Liver (tissue), 9 donors: Measurements from ENCODE around the gene EVL. TPM values are rescaled to one million over a fixed set of nuclear protein-coding genes. Genes with fewer than 3 reads are reported as not detected.

Experiments
- DNase-seq: peaks from one replicate; pipeline ENCODE4 v3.0.0-alpha.2; 2017; ENCODE audit warnings: low spot score
- H3K27ac ChIP-seq, 2 donors: one replicate each; pipeline ENCODE4 v1.7.0; 2013; ENCODE audit warnings: inconsistent platforms in 2 of 2, low read length in 2 of 2, control low read depth in 1 of 2, low read depth in 1 of 2, mild to moderate bottlenecking in 1 of 2
- H3K27me3 ChIP-seq, 4 donors: one replicate each; pipeline versions ENCODE4 v1.6.1 to v1.7.0; 2013; ENCODE audit warnings: low read length in 3 of 4, inconsistent platforms in 1 of 4, mild to moderate bottlenecking in 1 of 4, moderate library complexity in 1 of 4; ENCODE audit not compliant: control insufficient read depth in 4 of 4, insufficient read depth in 4 of 4
- H3K36me3 ChIP-seq, 4 donors: one replicate each; pipeline versions ENCODE4 v1.6.1 to v1.7.0; 2013; ENCODE audit warnings: low read length in 3 of 4, mild to moderate bottlenecking in 3 of 4, low read depth in 1 of 4, moderate library complexity in 1 of 4; ENCODE audit not compliant: control insufficient read depth in 4 of 4, insufficient read depth in 3 of 4
- H3K4me1 ChIP-seq, 4 donors: one replicate each; pipeline versions ENCODE4 v1.6.1 to v1.7.0; 2013; ENCODE audit warnings: low read length in 3 of 4, mild to moderate bottlenecking in 3 of 4, moderate library complexity in 1 of 4; ENCODE audit not compliant: control insufficient read depth in 4 of 4, insufficient read depth in 4 of 4
- H3K4me3 ChIP-seq, 3 donors: one replicate each; pipeline versions ENCODE4 v1.6.1 to v1.7.0; 2013; ENCODE audit warnings: low read length in 3 of 3, control low read depth in 1 of 3, low read depth in 1 of 3, mild to moderate bottlenecking in 1 of 3
- H3K9ac ChIP-seq, 2 donors: one replicate each; pipeline ENCODE4 v1.7.0; 2013; ENCODE audit warnings: low read length in 2 of 2, mild to moderate bottlenecking in 2 of 2, moderate library complexity in 2 of 2, control low read depth in 1 of 2, low read depth in 1 of 2
- H3K9me3 ChIP-seq, 4 donors: one replicate each; pipeline versions ENCODE4 v1.6.1 to v1.7.0; 2013; ENCODE audit warnings: low read length in 3 of 4; ENCODE audit not compliant: control insufficient read depth in 4 of 4
- EGR1 ChIP-seq, 2 donors: IDR thresholded peaks; 2 replicates each; pipeline ENCODE4 v1.6.1; 2016 to 2018; ENCODE audit warnings: antibody characterized with exemption in 2 of 2, low read depth in 2 of 2
- FOXA1 ChIP-seq: IDR thresholded peaks from 2 replicates; pipeline ENCODE4 v1.6.1; 2016; ENCODE audit warnings: antibody characterized with exemption
- FOXA2 ChIP-seq: IDR thresholded peaks from 2 replicates; pipeline ENCODE4 v1.6.1; 2016; ENCODE audit warnings: antibody characterized with exemption
- GABPA ChIP-seq, 2 donors: IDR thresholded peaks in 1 of 2; conservative IDR thresholded peaks in 1 of 2; 2 replicates each; pipeline ENCODE4 v1.6.1; 2016; ENCODE audit warnings: antibody characterized with exemption in 2 of 2, mild to moderate bottlenecking in 1 of 2, moderate library complexity in 1 of 2
- HNF4A ChIP-seq, 2 donors: conservative IDR thresholded peaks; 2 replicates each; pipeline ENCODE4 v1.6.1; 2016; ENCODE audit warnings: antibody characterized with exemption in 2 of 2, mild to moderate bottlenecking in 2 of 2
- HNF4G ChIP-seq: IDR thresholded peaks from 2 replicates; pipeline ENCODE4 v1.6.1; 2016; ENCODE audit warnings: antibody characterized with exemption
- JUND ChIP-seq, 2 donors: IDR thresholded peaks; 2 replicates each; pipeline ENCODE4 v1.6.1; 2016; ENCODE audit warnings: antibody characterized with exemption in 2 of 2
- NR2F2 ChIP-seq: IDR thresholded peaks from 2 replicates; pipeline ENCODE4 v1.6.1; 2016; ENCODE audit warnings: antibody characterized with exemption
- RAD21 ChIP-seq, 2 donors: IDR thresholded peaks; 2 replicates each; pipeline ENCODE4 v1.6.1; 2016; ENCODE audit warnings: antibody characterized with exemption in 2 of 2, mild to moderate bottlenecking in 2 of 2
- RXRA ChIP-seq, 2 donors: IDR thresholded peaks; 2 replicates each; pipeline ENCODE4 v1.6.1; 2017 to 2018; ENCODE audit warnings: antibody characterized with exemption in 2 of 2, mild to moderate bottlenecking in 1 of 2
- SP1 ChIP-seq: IDR thresholded peaks from 2 replicates; pipeline ENCODE4 v1.6.1; 2018; ENCODE audit warnings: antibody characterized with exemption, mild to moderate bottlenecking
- TAF1 ChIP-seq: conservative IDR thresholded peaks from 2 replicates; pipeline ENCODE4 v1.6.1; 2016; ENCODE audit warnings: antibody characterized with exemption, mild to moderate bottlenecking
- YY1 ChIP-seq: IDR thresholded peaks from 2 replicates; pipeline ENCODE4 v1.6.1; 2016; ENCODE audit warnings: antibody characterized with exemption, mild to moderate bottlenecking
- WGBS: extraction: QIAGEN DNeasy Blood & Tissue Kit; methylation state at CpG from one replicate; pipeline ENCODE4 v1.1.7; 2013; 5-methylcytosine and 5-hydroxymethylcytosine counted together
- polyA plus RNA-seq, 2 donors: library from polyadenylated mRNA; stranded (reverse) in 1 of 2; unstranded in 1 of 2; fragments of 200-250 nt in 1 of 2; fragments of >200 nt in 1 of 2; fragmentation: Nextera tagmentation in 1 of 2; extraction: Ambion mirVana in 1 of 2; gene quantifications; one replicate each; pipeline versions ENCODE4 v1.2.1 to v1.2.3, GENCODE V29; 2013 to 2015
- total RNA-seq, 2 donors: library from RNA; depleted of rRNA; stranded (reverse); fragments of >200 nt; gene quantifications; one replicate each; pipeline ENCODE4 v1.2.3, GENCODE V29; 2014
- TF ChIP-seq, protein P1 (sequence below): IDR thresholded peaks from 2 replicates; pipeline ENCODE4 v1.6.1; 2016; ENCODE audit warnings: antibody characterized with exemption
- TF ChIP-seq, protein P2 (sequence below): IDR thresholded peaks from 2 replicates; pipeline ENCODE4 v1.6.1; 2016; ENCODE audit warnings: antibody characterized with exemption
- TF ChIP-seq, protein P3 (sequence below): IDR thresholded peaks from 2 replicates; pipeline ENCODE4 v1.6.1; 2016; ENCODE audit warnings: antibody characterized with exemption
- TF ChIP-seq, protein P4 (sequence below): IDR thresholded peaks from 2 replicates; pipeline ENCODE4 v1.6.1; 2016; ENCODE audit warnings: antibody characterized with exemption, mild to moderate bottlenecking
- TF ChIP-seq, protein P5 (sequence below): fragments of 150-350 bp; IDR thresholded peaks from 2 replicates; pipeline ENCODE4 v1.5.1; 2017; ENCODE audit warnings: improper control_type of control experiment, low read depth, low read length; ENCODE audit not compliant: missing input control
- donor health status: healthy.
- donor health status: healthy.
- donor health status: healthy.
- donor health status: healthy.
- donor health status: healthy.

The EVL gene
- total and polyA plus RNA-seq, 4 donors: 11.3 to 85.9 (median 33.9) TPM

DNA sequence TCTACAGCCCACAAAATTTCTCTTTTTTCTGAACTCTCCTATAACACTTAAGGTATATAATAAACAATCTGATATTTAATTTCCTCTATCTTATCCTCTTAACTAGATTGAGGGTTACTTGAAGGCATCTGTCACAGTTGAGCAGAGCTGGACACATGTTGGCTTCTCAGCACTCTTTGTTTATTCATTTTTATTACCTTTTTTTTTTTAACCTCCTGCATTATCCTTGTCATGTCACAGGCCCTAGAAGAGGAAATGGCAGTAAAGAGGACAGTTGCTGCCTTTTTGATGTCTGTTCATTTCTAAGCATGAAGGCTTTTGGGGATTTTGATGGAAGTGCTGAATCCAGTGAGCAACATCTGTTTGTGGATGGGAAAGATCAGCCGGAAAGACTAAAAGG is 32.5 kb upstream of the EVL start:
- TF ChIP-seq YY1 (no peak), GABPA (IDR thresholded peaks at IDR 0.05 in 1 of 2, conservative IDR thresholded peaks at IDR 0.05 in 1 of 2) (no peak), SP1 (no peak)
- Histone ChIP-seq H3K27me3 (no peaks in the 10 kb centered on the region), H3K4me3 (no peak overlapping the region), H3K36me3 (no peaks in the 10 kb centered on the region), H3K4me1 (peaks cover 5 to 18% (median 14%) of the 10 kb centered on the region in 4 donors), H3K27ac (no peak overlapping the region), H3K9ac (no peak overlapping the region), H3K9me3 (no peaks in the 10 kb centered on the region)
- no peak for DNase-seq
- 99% methylated on average over 1 of the region's 1 CpG for WGBS

DNA sequence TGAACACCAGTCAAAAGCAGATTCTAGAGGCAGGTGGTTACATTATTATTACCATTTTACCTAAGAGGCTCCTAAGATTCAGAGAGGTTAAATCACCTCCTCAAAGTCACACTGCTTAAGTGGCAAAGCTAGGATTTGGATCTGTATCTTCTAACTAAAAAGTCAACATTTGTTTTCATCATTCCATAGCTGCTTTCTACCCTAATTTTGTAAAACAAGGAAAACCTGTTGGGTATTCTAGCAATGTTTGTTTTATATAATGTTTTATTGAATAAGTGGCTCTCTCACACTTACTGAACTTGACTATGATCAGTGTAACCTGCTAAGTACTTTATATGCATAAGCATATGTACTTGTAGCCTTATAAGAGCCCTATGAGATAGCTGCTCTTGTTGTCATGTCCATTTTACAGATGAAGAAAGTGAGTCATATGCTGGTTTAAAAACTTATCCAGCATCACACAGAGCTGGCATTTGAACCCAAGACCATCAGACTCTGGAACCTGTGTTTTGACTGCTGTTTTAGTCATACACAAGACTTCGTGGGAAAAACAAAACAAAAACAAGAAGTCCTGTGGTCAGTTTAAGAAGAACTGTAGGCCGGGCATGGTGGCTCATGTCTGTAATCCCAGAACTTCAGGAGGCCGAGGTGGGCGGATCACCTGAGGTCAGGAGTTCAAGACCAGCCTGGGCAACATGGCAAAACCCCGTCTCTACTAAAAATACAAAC is 31.7 kb upstream of the EVL start:
- TF ChIP-seq JUND (IDR thresholded peaks at IDR 0.05) (no peak), RXRA (IDR thresholded peaks at IDR 0.05) (no peak), HNF4G (no peak), FOXA1 (no peak), RAD21 (IDR thresholded peaks at IDR 0.05) (no peak), HNF4A (conservative IDR thresholded peaks at IDR 0.05) (no peak), FOXA2 (no peak), TAF1 (no peak), SP1 (no peak), GABPA (IDR thresholded peaks at IDR 0.05 in 1 of 2, conservative IDR thresholded peaks at IDR 0.05 in 1 of 2) (no peak)
- TF ChIP-seq, protein P1, sequence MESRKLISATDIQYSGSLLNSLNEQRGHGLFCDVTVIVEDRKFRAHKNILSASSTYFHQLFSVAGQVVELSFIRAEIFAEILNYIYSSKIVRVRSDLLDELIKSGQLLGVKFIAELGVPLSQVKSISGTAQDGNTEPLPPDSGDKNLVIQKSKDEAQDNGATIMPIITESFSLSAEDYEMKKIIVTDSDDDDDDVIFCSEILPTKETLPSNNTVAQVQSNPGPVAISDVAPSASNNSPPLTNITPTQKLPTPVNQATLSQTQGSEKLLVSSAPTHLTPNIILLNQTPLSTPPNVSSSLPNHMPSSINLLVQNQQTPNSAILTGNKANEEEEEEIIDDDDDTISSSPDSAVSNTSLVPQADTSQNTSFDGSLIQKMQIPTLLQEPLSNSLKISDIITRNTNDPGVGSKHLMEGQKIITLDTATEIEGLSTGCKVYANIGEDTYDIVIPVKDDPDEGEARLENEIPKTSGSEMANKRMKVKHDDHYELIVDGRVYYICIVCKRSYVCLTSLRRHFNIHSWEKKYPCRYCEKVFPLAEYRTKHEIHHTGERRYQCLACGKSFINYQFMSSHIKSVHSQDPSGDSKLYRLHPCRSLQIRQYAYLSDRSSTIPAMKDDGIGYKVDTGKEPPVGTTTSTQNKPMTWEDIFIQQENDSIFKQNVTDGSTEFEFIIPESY: no peak
- TF ChIP-seq, protein P2, sequence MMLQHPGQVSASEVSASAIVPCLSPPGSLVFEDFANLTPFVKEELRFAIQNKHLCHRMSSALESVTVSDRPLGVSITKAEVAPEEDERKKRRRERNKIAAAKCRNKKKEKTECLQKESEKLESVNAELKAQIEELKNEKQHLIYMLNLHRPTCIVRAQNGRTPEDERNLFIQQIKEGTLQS: no peak
- Histone ChIP-seq H3K27me3 (no peaks in the 10 kb centered on the region), H3K9ac (no peak overlapping the region), H3K4me3 (no peak overlapping the region), H3K36me3 (no peaks in the 10 kb centered on the region), H3K4me1 (peaks cover 5 to 18% (median 16%) of the 10 kb centered on the region in 4 donors), H3K9me3 (no peaks in the 10 kb centered on the region), H3K27ac (no peak overlapping the region)
- WGBS: 90% methylated on average over 5 of the region's 5 CpGs
- DNase-seq: no peak

DNA sequence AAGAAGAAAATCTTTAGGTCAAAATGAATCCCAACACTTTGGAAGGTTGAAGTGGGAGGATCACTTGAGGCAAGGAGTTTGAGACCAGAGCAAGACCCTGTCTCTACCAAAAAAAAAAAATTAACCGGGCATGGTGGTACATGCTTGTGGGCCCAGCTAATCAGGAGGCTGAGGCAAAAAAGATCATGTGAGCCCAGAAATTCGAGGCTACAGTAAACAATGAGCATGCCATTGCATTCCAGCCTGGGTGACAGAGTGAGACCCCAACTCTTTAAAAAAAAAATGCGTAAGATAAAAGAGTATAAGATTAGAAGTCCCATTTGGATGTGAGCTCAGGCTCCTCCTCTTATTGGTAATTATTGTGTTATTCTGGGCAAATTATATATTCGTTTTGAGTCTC is 30.8 kb upstream of the EVL start:
- Histone ChIP-seq H3K4me1 (peaks cover 5 to 13% (median 9%) of the 10 kb centered on the region in 4 donors), H3K27me3 (no peaks in the 10 kb centered on the region), H3K36me3 (no peaks in the 10 kb centered on the region), H3K27ac (no peak overlapping the region), H3K4me3 (no peak overlapping the region), H3K9ac (no peak overlapping the region), H3K9me3 (no peaks in the 10 kb centered on the region)
- WGBS: 88% methylated on average over 4 of the region's 4 CpGs
- DNase-seq: no peak
- TF ChIP-seq NR2F2: no peak
- TF ChIP-seq, protein P3, sequence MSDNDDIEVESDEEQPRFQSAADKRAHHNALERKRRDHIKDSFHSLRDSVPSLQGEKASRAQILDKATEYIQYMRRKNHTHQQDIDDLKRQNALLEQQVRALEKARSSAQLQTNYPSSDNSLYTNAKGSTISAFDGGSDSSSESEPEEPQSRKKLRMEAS: no peak
- TF ChIP-seq YY1: no peak
- no peak for TF ChIP-seq HNF4A (conservative IDR thresholded peaks at IDR 0.05)
- no peak for TF ChIP-seq SP1
- no peak for TF ChIP-seq RXRA (IDR thresholded peaks at IDR 0.05)
- TF ChIP-seq, protein P4, sequence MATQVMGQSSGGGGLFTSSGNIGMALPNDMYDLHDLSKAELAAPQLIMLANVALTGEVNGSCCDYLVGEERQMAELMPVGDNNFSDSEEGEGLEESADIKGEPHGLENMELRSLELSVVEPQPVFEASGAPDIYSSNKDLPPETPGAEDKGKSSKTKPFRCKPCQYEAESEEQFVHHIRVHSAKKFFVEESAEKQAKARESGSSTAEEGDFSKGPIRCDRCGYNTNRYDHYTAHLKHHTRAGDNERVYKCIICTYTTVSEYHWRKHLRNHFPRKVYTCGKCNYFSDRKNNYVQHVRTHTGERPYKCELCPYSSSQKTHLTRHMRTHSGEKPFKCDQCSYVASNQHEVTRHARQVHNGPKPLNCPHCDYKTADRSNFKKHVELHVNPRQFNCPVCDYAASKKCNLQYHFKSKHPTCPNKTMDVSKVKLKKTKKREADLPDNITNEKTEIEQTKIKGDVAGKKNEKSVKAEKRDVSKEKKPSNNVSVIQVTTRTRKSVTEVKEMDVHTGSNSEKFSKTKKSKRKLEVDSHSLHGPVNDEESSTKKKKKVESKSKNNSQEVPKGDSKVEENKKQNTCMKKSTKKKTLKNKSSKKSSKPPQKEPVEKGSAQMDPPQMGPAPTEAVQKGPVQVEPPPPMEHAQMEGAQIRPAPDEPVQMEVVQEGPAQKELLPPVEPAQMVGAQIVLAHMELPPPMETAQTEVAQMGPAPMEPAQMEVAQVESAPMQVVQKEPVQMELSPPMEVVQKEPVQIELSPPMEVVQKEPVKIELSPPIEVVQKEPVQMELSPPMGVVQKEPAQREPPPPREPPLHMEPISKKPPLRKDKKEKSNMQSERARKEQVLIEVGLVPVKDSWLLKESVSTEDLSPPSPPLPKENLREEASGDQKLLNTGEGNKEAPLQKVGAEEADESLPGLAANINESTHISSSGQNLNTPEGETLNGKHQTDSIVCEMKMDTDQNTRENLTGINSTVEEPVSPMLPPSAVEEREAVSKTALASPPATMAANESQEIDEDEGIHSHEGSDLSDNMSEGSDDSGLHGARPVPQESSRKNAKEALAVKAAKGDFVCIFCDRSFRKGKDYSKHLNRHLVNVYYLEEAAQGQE: no peak
- TF ChIP-seq FOXA1: no peak
- TF ChIP-seq GABPA (IDR thresholded peaks at IDR 0.05 in 1 of 2, conservative IDR thresholded peaks at IDR 0.05 in 1 of 2): no peak
- no peak for TF ChIP-seq FOXA2
- no peak for TF ChIP-seq EGR1 (IDR thresholded peaks at IDR 0.05; ENCODE audit: low read depth in 2 of 2)
- TF ChIP-seq, protein P5, sequence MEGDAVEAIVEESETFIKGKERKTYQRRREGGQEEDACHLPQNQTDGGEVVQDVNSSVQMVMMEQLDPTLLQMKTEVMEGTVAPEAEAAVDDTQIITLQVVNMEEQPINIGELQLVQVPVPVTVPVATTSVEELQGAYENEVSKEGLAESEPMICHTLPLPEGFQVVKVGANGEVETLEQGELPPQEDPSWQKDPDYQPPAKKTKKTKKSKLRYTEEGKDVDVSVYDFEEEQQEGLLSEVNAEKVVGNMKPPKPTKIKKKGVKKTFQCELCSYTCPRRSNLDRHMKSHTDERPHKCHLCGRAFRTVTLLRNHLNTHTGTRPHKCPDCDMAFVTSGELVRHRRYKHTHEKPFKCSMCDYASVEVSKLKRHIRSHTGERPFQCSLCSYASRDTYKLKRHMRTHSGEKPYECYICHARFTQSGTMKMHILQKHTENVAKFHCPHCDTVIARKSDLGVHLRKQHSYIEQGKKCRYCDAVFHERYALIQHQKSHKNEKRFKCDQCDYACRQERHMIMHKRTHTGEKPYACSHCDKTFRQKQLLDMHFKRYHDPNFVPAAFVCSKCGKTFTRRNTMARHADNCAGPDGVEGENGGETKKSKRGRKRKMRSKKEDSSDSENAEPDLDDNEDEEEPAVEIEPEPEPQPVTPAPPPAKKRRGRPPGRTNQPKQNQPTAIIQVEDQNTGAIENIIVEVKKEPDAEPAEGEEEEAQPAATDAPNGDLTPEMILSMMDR: no peak
- no peak for TF ChIP-seq JUND (IDR thresholded peaks at IDR 0.05)
